HG02885 (cell line): ENCODE measurements around the gene FMNL2.

Experiments used
- ATAC-seq: cut with Tn5 transposase; IDR thresholded peaks from one replicate; pipeline ENCODE4 v1.9.1; 2021; ENCODE audit warnings: mild to moderate bottlenecking; ENCODE audit not compliant: unreplicated experiment, poor library complexity

FMNL2 gene

DNA sequence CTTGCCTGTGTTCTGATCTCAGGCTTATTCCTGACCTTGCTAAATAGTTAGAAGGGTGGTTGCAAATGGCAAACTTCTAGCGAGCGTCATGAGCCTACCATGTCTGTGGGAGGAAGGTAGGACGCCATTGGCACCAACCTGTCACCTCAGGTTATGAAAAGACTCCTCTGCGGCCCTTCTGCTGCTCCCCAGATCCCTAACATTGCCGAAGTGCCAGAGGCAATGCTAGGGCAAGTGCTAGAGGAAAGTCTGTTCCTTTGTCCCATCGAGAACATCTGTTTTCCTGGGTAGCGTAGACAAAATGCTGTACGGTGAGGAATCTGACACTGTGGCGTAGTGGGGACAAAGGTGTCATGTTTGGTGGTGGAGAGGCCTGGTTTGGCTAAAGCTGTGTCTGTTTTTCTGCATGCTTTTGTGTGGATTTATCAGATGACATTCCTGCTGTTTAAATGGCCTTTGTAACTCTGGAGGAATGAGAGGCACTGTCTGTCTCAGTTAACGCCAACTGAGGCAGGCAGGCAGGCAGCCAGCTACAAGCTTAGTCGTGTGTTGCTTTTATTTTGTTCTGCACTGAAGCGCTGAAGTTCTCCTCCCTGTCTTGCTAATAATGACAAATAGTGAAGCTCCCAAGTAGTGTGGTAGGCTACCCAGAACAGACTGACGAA is 288.2 kb downstream of the FMNL2 start:
- no peak for ATAC-seq

DNA sequence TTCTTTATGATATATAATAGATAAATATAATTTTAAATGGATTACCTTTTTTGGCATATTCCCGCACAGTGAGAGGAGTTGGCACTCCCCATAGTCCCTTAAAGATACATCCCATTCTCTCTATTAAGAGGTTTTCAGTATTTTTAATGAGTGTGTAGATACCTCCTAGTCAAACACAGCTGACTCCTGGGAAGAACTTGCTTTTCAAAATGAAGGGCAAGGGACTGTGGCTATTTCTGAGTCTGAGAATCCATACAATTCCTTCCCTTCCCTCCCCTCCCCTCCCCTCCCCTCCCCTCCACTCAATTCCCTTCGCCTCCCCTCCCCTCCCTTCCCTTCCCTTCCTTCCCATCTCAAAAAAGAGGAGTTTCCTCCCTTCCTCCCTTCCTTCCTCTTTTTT is 288.8 kb downstream of the FMNL2 start:
- ATAC-seq: no peak

DNA sequence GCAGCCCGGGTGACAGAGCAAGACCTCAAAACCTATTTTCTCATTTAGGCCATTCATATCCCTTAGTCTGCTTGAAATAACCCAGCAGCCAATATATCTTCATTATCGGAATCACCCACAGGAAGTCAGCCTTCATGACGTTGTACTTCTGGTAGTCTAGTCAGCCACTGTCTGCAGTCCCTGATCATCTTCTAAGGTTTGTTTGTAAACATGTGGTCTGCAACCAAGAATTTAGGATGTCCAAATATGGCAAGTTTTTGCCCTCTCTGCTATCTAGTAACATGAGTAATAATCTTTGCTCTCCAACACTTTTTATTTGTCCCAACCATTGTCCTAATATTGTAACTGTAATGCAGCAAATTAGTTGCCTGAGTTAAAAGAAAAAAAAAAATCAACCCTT is 289.8 kb downstream of the FMNL2 start:
- no peak for ATAC-seq

DNA sequence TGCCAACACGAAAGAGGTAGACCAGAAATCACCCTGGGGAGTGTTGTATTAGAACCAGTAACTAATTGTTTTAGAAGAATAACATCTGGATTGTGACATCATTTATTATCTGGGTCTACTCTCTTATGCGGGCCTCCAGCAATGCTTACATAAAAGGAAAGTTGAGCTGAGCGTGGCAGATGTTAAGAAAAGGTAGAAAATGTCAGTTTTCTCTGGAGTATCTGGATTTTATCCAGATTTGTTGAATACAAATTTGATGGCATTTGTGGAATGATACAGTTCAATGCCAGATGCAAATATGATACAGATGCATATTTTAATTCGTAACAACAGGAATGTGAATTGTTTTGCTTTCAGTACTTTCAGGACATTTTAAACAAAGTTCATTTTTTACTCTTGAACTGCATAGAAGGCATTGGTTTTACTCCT is 292.0 kb downstream of the FMNL2 start:
- no peak for ATAC-seq

DNA sequence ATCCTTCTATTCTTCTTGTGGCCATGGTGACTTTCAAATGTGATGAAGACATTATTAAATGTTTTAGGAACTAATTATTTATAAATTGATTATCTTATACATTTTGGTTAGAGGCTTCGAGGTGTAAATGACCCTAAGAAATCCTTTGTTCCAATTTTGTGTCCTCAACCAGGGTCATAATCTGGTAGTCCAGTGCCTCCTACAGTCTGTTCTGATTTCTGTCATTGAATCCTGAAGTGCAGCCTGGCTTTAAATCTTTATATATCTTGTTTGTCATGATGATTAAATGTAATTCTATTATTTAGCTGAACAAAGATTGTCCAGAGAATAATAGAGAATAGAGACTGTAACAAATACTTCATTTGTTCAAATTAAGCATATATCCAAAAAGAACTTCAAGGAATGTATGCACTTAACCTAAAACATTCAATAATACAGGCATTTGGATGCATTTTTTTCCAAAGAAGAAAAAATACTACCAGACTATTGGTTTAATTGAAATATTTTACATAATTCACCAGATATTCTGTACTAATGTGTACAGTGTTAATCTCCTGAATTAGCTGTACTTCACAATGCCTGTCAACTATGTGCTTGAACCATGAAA is 292.5 kb downstream of the FMNL2 start:
- peak; percentile 59 for ATAC-seq

DNA sequence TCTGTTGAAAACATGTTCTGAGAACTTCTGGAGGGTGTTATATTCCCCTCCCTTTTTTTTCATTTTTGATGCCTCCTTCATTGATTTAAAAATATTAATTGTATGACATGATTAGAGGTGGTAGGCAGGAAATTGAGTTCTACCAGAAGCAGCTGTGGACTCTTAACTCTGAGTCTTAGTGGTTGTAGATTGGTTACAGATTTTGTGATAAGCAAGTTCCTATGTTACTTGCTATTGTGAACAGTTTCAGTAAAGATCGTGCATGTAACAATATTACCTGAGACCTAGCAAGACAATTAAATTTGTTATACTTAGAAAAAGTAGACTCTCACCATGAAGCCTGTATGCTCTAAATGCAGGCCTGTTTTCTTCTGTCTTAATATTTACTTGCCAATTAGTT is 294.2 kb downstream of the FMNL2 start:
- ATAC-seq: no peak

DNA sequence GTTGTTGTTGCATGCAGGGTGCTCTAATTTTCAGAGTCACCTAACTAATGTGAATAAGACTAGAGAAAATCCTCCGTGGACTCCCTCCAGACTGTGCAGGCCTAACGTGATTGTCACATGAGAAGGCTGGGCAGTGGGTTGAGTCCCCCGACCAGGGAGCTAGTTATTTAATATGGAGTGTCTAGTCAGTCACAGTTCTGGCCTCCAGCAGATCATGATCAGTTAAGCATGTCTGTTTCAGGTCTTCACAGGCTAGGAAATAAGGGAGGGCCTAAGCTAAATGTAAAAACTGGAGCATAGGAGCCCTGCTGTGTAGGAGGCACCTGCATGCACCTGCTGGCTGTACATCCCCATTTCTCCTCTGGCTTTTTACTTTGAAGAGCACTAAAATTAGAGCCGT is 295.5 kb downstream of the FMNL2 start:
- ATAC-seq: no peak

DNA sequence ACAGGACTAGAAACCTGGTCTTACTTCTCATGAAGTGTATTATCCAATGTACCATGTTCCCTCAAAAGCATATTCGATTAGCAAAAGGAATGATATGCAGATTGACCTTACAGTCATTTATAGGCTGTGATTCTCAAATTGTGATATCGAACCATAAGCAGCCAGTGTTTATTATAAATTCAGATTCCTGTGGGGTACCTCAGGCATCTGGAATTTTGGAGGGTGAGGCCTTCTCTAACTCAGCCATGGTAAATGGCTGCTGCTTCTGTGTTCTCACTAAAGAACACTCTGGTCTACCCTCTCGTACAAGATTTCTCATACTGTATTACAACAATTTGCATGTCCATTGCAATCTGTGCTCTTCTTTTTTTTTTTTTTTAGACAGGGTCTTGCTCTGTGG is 297.8 kb downstream of the FMNL2 start:
- no peak for ATAC-seq

DNA sequence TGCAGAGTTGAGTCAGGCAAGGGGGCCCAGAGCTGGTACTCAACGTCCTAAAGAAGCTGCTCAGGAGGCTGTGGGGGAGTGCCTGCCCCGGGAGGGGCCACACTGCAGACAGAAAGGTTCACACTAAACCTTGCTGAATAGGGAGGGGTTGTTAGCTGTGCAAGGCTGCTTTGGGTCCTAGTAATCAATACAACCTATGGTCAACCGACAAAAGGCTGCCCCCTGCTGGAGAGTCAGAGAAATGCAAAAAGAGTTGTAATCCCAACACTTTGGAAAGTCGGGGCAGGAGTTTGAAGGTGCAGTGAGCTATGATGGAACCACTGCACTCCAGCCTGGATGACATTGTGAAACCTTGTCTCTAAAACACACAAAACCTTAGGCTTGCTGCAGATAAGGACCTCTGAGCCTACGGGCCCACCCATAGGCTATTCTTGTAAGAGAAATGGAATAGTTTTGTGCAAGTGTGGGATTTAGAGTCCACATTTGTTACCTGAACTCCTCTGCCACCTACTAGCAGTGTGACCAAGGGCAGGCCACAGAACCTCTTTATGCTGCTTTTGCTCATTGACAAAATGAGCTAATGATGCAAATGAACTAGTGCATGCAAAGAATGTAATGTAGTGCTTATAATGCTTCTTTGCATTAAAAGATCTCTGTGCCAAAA is 300.8 kb downstream of the FMNL2 start:
- ATAC-seq: peak; percentile 75

DNA sequence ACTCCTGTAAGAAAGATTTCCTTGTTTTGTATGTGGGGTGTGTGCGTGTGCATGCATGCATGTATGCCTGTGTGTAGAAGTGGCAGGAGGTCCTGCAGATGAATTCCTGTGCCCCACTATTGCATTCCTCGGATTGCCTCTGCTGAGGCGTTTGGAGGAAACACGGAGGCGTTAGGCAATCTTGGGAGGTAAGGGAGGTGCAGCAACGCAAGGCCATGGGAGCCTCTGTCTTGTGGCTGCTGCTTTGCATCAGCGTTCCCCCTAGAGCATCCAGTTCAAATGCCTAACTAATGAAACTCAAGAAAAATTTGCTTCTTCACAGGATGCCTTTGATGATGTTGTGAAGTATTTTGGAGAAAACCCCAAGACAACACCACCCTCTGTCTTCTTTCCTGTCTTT is 302.3 kb downstream of the FMNL2 start:
- no peak for ATAC-seq

DNA sequence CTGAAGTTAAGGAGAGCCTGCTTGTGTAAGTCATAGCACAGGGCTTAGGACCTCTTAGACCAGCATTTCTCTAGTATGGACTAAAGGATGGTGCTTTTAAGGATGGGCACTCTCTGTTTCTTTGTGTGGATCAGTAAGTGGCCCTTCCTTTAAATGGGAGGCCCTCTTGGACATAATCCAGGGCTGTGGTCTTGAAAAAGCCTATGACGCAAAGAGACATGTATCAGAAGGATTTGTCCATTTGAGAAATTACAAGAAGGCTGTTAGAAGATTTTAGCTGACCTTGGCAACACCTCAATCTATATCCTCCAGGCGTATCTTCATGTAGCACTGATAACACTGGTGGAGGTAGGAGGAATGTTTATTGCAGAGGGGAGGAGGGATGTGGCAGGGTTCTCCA is 303.1 kb downstream of the FMNL2 start:
- no peak for ATAC-seq

DNA sequence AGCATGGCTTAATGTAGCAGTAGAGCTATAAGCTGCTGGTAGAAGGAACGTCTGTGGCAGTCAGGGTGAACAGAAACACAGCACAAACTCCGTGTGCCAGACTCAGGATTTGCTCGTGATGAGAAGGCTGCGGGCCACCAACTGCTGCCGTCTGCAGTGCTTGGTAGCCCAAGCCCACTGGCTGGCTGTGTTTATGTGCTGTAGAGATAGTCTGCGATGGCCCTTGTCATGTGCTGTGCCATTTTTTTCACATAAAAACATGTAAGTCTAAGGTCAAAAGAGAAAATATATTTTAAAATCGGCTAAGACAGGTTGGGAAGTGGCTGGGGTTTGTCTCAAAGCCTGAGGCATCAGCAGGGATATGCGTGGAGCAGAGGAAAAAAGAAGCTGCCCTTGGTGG is 303.6 kb downstream of the FMNL2 start:
- ATAC-seq: no peak

DNA sequence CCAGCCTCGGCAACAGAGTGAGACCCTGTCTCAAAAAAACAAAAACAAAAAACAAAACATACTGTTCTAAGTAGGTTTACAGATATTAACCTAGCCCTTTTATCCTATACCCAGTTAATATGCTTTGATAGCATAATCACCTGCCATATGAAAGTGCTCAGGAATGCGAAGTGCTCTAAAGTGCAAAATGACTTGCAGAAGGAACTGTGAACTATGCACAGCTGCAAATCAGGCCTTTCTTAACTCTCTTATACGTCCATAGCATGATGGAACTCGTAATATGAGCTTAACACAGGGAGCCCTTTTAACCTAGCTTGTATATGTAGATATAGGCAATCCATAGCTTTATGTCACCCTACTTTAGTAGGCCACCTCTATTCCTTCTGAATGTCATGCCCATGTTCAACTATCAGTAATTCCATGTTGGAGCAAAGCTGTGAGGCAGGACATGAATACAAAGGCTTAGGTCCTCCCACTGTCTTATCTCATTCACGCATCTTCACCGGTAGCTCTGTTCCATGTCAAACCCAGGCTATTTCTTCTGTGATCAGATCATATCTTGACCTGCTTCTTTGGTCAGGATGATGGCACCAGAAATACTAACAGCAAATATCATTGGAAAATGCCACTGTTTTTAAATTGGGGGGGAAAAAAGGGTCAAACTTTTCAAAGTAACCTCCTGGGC is 309.4 kb downstream of the FMNL2 start:
- ATAC-seq: no peak

DNA sequence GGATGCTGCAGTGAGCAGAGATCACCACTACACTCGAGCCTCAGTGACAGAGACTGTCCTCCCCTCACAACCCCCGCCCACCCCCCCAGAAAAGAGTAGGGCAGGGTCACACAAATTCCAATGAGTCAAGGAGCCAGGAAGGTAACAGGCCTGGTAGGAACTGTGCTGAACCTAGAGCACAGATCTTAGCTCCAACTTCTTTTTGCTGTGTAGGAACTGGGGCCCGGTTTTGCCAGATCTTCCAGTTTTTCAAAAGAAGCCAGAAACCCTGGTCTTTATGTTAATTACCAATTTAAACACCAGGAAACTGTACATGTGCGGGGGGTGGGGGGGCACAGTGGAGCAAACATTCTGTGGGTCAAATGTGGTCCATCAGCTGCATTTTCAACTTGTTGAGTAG is 311.3 kb downstream of the FMNL2 start:
- no peak for ATAC-seq

DNA sequence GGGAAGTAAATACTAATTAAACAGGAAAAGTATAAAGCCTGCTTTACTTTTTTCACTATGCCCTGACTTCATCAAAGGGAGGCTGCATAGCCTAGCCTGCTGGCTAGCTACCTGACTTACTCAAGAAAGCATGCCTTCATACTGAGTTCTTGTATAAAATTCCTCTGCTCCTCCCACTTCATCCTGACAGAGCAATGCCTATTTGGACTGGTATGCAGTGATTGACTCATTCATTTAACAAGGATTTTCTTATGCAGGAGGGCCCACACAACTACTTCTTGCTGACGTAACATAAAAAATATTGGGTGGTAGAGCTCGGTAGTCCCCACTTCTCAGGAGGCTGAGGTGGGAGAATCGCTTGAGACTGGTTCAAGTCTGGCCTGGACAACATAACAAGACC is 311.8 kb downstream of the FMNL2 start:
- no peak for ATAC-seq

DNA sequence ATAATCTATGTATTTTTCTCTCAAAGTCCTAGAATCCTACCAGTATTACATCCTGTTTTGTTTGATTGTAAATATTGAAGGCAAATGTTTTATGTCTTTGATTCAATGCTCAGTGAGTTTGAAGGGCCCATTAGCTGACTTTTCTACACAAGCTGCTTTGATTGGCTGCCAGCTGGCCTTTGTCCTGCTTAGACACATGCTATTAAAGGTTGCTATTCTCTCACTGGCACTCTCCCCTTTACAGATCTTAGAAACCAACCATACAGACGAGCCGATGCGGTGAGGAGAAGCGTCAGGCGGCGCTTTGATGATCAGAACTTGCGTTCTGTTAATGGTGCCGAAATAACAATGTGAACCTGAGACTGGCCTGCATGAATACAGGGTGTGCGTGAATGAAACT is 312.6 kb downstream of the FMNL2 start:
- no peak for ATAC-seq

DNA sequence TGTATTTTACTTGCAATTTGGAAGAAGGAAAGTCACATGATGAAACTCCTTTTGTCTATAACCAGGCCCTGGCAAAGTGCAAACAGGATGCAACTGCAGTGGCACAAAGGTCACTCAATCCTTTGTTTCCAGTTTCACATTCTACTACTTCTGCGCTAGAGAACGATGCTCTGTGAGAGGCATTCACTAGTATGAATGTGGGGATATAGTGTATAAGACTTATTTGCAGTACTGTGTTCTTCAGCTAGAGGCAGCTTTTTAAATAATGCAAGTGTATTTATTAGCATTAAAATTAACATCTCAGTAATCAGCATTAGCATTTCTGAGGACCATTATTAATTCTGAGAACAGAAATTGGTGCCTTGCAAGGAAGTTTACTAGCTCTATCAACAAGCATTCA is 313.4 kb downstream of the FMNL2 start:
- ATAC-seq: peak; percentile 40

DNA sequence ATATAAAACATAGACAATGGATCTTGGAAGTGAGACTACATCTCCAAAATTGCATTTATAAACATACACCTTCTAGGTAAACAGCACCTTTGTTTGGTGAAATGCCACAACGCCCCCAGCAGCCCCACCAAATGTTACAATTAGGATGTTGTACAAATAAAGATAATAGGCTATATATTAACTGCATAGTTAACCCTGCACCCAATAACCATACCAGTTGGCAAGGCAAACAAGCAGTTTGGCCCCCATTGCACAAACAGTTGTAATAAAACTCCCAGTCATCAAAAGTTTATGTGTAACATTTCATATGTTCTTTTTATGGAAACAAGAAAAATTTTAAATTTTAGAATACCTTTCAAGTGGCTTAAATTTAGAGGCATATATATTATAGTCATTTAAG is 315.0 kb downstream of the FMNL2 start:
- ATAC-seq: no peak

DNA sequence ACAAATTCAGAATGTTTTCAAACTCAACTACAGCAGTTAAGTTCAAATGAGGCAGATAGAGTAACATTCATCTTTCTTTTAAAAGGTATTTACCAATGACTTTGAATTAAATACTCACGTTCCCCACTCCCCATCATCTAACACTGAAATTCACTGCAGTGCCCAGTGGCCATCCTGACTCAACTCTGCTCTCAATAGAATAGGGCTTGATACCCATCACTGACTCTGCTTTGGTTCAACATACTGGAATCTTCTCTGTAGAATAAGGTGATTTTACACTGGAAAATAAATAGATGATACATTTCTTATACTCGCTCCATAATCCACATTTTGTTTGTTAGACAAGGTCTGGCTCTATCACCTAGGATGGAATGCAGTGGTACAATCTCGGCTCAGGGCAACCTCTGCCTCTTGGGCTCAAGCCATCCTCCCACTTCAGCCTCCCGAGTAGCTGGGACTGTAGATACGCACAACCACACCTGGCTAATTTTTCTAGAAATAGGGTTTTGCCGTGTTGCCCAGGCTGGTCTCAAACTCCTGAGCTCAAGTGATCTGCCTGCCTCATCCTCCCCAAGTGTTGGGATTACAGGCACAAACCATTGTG is 315.9 kb downstream of the FMNL2 start:
- ATAC-seq: no peak

DNA sequence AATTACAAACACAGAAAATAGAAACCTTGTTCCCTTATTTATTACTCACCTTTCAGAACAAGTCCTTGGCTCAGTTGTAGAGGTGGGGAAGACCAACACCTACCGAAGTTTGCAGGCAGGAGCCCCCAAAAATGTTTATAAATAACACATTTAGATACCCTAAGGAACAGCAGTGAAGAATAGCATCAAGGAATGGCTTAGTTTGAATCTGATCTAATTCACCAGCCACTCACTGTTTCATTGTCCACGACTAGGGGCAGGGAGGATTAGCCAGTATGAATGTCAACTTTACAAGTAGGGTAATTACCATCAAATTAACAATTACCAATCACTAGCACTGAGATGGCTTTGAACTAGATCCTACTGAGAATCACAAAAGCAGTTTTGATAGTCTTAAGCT is 316.9 kb downstream of the FMNL2 start:
- ATAC-seq: no peak

DNA sequence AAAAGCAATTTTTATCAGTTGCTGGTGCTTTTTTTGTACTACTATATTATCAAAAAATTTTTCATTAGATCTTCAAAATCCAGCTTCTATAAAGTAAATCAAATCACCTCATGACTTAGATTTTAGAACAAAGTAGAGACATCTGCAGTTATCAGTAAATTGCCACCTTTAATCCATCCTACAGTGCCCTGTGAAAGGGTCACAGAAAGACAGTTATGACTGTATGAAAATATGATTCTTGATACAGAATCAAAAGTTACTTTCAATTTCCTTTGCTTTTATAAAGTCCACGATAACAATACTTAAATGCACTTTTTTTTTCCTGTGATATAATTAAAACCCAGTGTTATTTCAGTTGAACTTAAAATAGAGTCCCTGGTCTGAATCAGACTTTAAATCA is 320.9 kb downstream of the FMNL2 start:
- no peak for ATAC-seq
